HepG2 (cell line): ENCODE data around the gene BDP1. TPM values are rescaled to one million over a fixed set of nuclear protein-coding genes. Genes with fewer than 3 reads are reported as not detected.

Experiments used
- ATAD3A ChIP-seq: sonication (generic); formaldehyde crosslinking; IDR thresholded peaks from 2 replicates; pipeline ENCODE4 v1.4.0; 2020; ENCODE audit warnings: missing genetic modification reagents
- BORCS8-MEF2B ChIP-seq: sonication (generic); formaldehyde crosslinking; IDR thresholded peaks from 2 replicates; pipeline ENCODE4 v1.8.0; 2022; ENCODE audit warnings: mild to moderate bottlenecking, missing genetic modification reagents
- FOXK1 ChIP-seq: sonication (generic); formaldehyde crosslinking; IDR thresholded peaks from 2 replicates; pipeline ENCODE4 v1.4.0; 2020; ENCODE audit warnings: low read depth, missing genetic modification reagents, borderline replicate concordance
- GATAD2A ChIP-seq: IDR thresholded peaks from 2 replicates; pipeline ENCODE4 v1.6.1; 2016
- HDAC1 ChIP-seq: sonication (generic); formaldehyde crosslinking; IDR thresholded peaks from 2 replicates; pipeline ENCODE4 v1.5.1; 2020; ENCODE audit warnings: mild to moderate bottlenecking, missing genetic modification reagents
- HNF4A ChIP-seq: sonication (generic); formaldehyde crosslinking; IDR thresholded peaks from 2 replicates; pipeline ENCODE4 v1.4.0; 2020; ENCODE audit warnings: missing genetic modification reagents
- HNF4G ChIP-seq, 2 experiments: sonication (generic) in 1 of 2; formaldehyde crosslinking in 1 of 2; IDR thresholded peaks; 2 replicates each; pipeline versions ENCODE4 v1.4.0 to v1.6.1; 2011 to 2020; ENCODE audit warnings: borderline replicate concordance in 2 of 2, low read depth in 2 of 2, mild to moderate bottlenecking in 2 of 2, low read length in 1 of 2, missing genetic modification reagents in 1 of 2, moderate library complexity in 1 of 2
- MATR3 ChIP-seq: sonication (generic); formaldehyde crosslinking; IDR thresholded peaks from 2 replicates; pipeline ENCODE4 v1.4.0; 2020; ENCODE audit warnings: missing genetic modification reagents
- NFIC ChIP-seq: IDR thresholded peaks from 2 replicates; pipeline ENCODE4 v1.6.1; 2012; ENCODE audit warnings: mild to moderate bottlenecking, low read length, inconsistent platforms
- PHB2 ChIP-seq: fragments of 450-650 bp; IDR thresholded peaks from 2 replicates; pipeline ENCODE4 v1.6.1; 2018; ENCODE audit not compliant: partially characterized antibody
- PHF21A ChIP-seq: sonication (generic); formaldehyde crosslinking; IDR thresholded peaks from 2 replicates; pipeline ENCODE4 v1.5.0; 2020; ENCODE audit warnings: mild to moderate bottlenecking, missing genetic modification reagents
- POGZ ChIP-seq: sonication (generic); formaldehyde crosslinking; IDR thresholded peaks from 2 replicates; pipeline ENCODE4 v1.4.0; 2020; ENCODE audit warnings: mild to moderate bottlenecking, missing genetic modification reagents
- PPARG ChIP-seq: conservative IDR thresholded peaks from 2 replicates; pipeline ENCODE4 v1.6.1; 2016; ENCODE audit warnings: missing biosample characterization, missing genetic modification reagents
- RCOR2 ChIP-seq: IDR thresholded peaks from 2 replicates; pipeline ENCODE4 v1.6.1; 2016; ENCODE audit warnings: missing biosample characterization, missing genetic modification reagents
- ZMYM2 ChIP-seq: sonication (generic); formaldehyde crosslinking; IDR thresholded peaks from 2 replicates; pipeline ENCODE4 v1.8.0; 2022; ENCODE audit warnings: mild to moderate bottlenecking, missing genetic modification reagents
- ZNF263 ChIP-seq: sonication (generic); formaldehyde crosslinking; IDR thresholded peaks from 2 replicates; pipeline ENCODE4 v1.4.0; 2020; ENCODE audit warnings: missing genetic modification reagents
- ZNF33B ChIP-seq: sonication (generic); formaldehyde crosslinking; IDR thresholded peaks from 2 replicates; pipeline ENCODE4 v1.5.1; 2020; ENCODE audit warnings: mild to moderate bottlenecking, missing genetic modification reagents
- ZNF367 ChIP-seq: sonication (generic); formaldehyde crosslinking; IDR thresholded peaks from 2 replicates; pipeline ENCODE4 v1.4.0; 2020; ENCODE audit warnings: missing genetic modification reagents, borderline replicate concordance
- ZNF616 ChIP-seq: sonication (generic); formaldehyde crosslinking; IDR thresholded peaks from 2 replicates; pipeline ENCODE4 v1.5.0; 2020; ENCODE audit warnings: low read depth, mild to moderate bottlenecking, missing genetic modification reagents
- ZNF644 ChIP-seq: IDR thresholded peaks from 2 replicates; pipeline ENCODE4 v1.6.1; 2016; ENCODE audit warnings: low read depth
- ZSCAN12 ChIP-seq: sonication (generic); formaldehyde crosslinking; IDR thresholded peaks from 2 replicates; pipeline ENCODE4 v1.9.0; 2021; ENCODE audit warnings: mild to moderate bottlenecking, missing genetic modification reagents
- polyA plus RNA-seq, 8 experiments: library from polyadenylated mRNA; depleted of rRNA in 3 of 8; stranded (reverse) in 7 of 8; unstranded in 1 of 8; fragments of >200 nt; fragmentation: Illumina TruSeq in 4 of 8; extraction: Trizol in 4 of 8; gene quantifications; 2 replicates each; pipeline versions ENCODE4 v1.2.1 to v1.2.3, GENCODE V29; 2011 to 2016; ENCODE audit warnings: low read depth in 4 of 8, missing spikeins in 1 of 8, mixed read lengths in 1 of 8; ENCODE audit not compliant: insufficient read depth in 1 of 8
- total RNA-seq, 5 experiments: library from RNA; depleted of rRNA; stranded (reverse); fragments of >200 nt; fragmentation: Illumina TruSeq; extraction: Trizol; gene quantifications; 2 replicates each; pipeline ENCODE4 v1.2.3, GENCODE V29; 2016; ENCODE audit warnings: low read depth in 1 of 5
- TF ChIP-seq, protein P1 (sequence below): sonication (generic); formaldehyde crosslinking; IDR thresholded peaks from 2 replicates; pipeline ENCODE4 v1.5.1; 2020; ENCODE audit warnings: missing genetic modification reagents, mild to moderate bottlenecking, borderline replicate concordance
- TF ChIP-seq, protein P2 (sequence below): sonication (generic); formaldehyde crosslinking; IDR thresholded peaks from 2 replicates; pipeline ENCODE4 v1.4.0; 2020; ENCODE audit warnings: missing genetic modification reagents

BDP1 gene
- total and polyA plus RNA-seq, 2 of the 13 experiments (the other 11 are each of a cell fraction or from before 2014, with no cell fraction given): 10.2 to 22.4 TPM

- TF ChIP-seq ZNF367 (CRISPR knock-in tag): no peak
- no peak for TF ChIP-seq ZNF616 (CRISPR knock-in tag)
- no peak for TF ChIP-seq ZNF33B
- peak; percentile 62 for TF ChIP-seq HNF4A (CRISPR knock-in tag)
- no peak for TF ChIP-seq PHB2
- no peak for TF ChIP-seq NFIC
- no peak for TF ChIP-seq ZNF644 (CRISPR knock-in tag)
- 0 out of 2 replicates have a peak, but pooled peaks have one; percentile 18 for TF ChIP-seq FOXK1
- TF ChIP-seq HNF4G (IDR thresholded peaks at IDR 0.05; ENCODE audit: borderline replicate concordance, low read depth, low read length): 0 out of 2 replicates have a peak, but pooled peaks have one; percentile 25
- no peak for TF ChIP-seq HNF4G (CRISPR knock-in tag; IDR thresholded peaks at IDR 0.05; ENCODE audit: borderline replicate concordance, low read depth)
- TF ChIP-seq, protein P1, sequence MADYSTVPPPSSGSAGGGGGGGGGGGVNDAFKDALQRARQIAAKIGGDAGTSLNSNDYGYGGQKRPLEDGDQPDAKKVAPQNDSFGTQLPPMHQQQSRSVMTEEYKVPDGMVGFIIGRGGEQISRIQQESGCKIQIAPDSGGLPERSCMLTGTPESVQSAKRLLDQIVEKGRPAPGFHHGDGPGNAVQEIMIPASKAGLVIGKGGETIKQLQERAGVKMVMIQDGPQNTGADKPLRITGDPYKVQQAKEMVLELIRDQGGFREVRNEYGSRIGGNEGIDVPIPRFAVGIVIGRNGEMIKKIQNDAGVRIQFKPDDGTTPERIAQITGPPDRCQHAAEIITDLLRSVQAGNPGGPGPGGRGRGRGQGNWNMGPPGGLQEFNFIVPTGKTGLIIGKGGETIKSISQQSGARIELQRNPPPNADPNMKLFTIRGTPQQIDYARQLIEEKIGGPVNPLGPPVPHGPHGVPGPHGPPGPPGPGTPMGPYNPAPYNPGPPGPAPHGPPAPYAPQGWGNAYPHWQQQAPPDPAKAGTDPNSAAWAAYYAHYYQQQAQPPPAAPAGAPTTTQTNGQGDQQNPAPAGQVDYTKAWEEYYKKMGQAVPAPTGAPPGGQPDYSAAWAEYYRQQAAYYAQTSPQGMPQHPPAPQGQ (CRISPR knock-in tag): no peak
- TF ChIP-seq, protein P2, sequence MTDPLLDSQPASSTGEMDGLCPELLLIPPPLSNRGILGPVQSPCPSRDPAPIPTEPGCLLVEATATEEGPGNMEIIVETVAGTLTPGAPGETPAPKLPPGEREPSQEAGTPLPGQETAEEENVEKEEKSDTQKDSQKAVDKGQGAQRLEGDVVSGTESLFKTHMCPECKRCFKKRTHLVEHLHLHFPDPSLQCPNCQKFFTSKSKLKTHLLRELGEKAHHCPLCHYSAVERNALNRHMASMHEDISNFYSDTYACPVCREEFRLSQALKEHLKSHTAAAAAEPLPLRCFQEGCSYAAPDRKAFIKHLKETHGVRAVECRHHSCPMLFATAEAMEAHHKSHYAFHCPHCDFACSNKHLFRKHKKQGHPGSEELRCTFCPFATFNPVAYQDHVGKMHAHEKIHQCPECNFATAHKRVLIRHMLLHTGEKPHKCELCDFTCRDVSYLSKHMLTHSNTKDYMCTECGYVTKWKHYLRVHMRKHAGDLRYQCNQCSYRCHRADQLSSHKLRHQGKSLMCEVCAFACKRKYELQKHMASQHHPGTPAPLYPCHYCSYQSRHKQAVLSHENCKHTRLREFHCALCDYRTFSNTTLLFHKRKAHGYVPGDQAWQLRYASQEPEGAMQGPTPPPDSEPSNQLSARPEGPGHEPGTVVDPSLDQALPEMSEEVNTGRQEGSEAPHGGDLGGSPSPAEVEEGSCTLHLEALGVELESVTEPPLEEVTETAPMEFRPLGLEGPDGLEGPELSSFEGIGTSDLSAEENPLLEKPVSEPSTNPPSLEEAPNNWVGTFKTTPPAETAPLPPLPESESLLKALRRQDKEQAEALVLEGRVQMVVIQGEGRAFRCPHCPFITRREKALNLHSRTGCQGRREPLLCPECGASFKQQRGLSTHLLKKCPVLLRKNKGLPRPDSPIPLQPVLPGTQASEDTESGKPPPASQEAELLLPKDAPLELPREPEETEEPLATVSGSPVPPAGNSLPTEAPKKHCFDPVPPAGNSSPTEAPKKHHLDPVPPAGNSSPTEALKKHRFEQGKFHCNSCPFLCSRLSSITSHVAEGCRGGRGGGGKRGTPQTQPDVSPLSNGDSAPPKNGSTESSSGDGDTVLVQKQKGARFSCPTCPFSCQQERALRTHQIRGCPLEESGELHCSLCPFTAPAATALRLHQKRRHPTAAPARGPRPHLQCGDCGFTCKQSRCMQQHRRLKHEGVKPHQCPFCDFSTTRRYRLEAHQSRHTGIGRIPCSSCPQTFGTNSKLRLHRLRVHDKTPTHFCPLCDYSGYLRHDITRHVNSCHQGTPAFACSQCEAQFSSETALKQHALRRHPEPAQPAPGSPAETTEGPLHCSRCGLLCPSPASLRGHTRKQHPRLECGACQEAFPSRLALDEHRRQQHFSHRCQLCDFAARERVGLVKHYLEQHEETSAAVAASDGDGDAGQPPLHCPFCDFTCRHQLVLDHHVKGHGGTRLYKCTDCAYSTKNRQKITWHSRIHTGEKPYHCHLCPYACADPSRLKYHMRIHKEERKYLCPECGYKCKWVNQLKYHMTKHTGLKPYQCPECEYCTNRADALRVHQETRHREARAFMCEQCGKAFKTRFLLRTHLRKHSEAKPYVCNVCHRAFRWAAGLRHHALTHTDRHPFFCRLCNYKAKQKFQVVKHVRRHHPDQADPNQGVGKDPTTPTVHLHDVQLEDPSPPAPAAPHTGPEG: no peak
- TF ChIP-seq RCOR2 (CRISPR knock-in tag): no peak
- no peak for TF ChIP-seq HDAC1 (CRISPR knock-in tag)
- TF ChIP-seq PHF21A: no peak
- no peak for TF ChIP-seq MATR3 (CRISPR knock-in tag)
- no peak for TF ChIP-seq POGZ (CRISPR knock-in tag)
- peak; percentile 96 for TF ChIP-seq ZNF263 (CRISPR knock-in tag)
- TF ChIP-seq ZSCAN12: no peak
- TF ChIP-seq GATAD2A (CRISPR knock-in tag): 0 out of 2 replicates have a peak, but pooled peaks have one; percentile 18
- TF ChIP-seq ZMYM2 (CRISPR knock-in tag): 0 out of 2 replicates have a peak, but pooled peaks have one; percentile 19
- no peak for TF ChIP-seq BORCS8-MEF2B (CRISPR knock-in tag)
- TF ChIP-seq PPARG (CRISPR knock-in tag): 0 out of 2 replicates have a peak, but pooled peaks have one; percentile 29
- TF ChIP-seq ATAD3A: no peak
Measured at GRCh38 chr5:71461360-71461759, 5.9 kb downstream of the BDP1 start (continued).
